GM12891 (cell line): Measurements from ENCODE around the gene LRRC59.

Source experiments
- POLR2A ChIP-seq: IDR thresholded peaks from 2 replicates; pipeline ENCODE4 v1.6.1; 2011; ENCODE audit warnings: low read depth, low read length, control low read depth
- POLR2AphosphoS5 ChIP-seq: IDR thresholded peaks from 2 replicates; pipeline ENCODE4 v1.6.1; 2011; ENCODE audit warnings: low read depth, low read length, control low read depth
- POU2F2 ChIP-seq: IDR thresholded peaks from 2 replicates; pipeline ENCODE4 v1.6.1; 2011; ENCODE audit warnings: low read depth, mild to moderate bottlenecking, control low read depth, low read length, moderate library complexity
- SPI1 ChIP-seq: IDR thresholded peaks from 2 replicates; pipeline ENCODE4 v1.6.1; 2011; ENCODE audit warnings: low read depth, low read length, control low read depth
- TAF1 ChIP-seq: IDR thresholded peaks from 2 replicates; pipeline ENCODE4 v1.6.1; 2011; ENCODE audit warnings: low read depth, low read length, control low read depth

DNA sequence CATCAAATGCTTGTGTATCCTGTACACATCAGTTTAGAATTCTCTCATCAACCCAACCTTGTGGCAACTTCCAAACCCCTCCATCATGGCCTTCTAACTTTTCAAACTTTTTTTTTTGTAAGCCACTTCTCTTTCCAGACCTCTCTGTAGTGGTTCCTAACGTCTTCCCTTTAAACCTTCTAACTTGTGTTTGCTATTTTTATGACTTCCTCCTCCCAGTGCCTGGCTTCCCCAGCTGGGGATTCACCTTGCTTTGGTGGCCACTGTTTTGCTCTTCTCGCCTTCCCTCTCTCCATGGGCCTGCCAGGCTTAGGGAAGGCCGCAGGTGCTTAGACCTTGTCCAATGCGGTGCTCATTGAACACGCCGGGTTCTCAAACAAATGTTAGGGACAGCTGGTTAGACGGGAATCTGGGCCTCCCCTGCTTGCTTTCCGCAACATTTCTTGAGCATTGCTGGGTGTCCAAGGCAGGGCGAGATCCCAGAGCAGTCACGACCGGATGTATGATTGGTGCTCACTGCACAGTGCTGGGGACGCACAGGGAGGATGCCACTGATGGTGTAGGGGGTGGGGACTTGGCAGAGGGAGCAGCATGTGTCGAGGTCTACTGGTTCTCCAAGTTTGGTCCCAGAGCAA, 52.5 kb downstream of the LRRC59 start:
- no peak for TF ChIP-seq POLR2A
- TF ChIP-seq POLR2AphosphoS5: no peak
- no peak for TF ChIP-seq TAF1
- no peak for TF ChIP-seq POU2F2
- no peak for TF ChIP-seq SPI1
